Keratinocyte (primary cell): Measurements from ENCODE around the gene COMMD9. TPM values are rescaled to one million over a fixed set of nuclear protein-coding genes. Genes with fewer than 3 reads are reported as not detected.

ENCODE experiments used
- DNase-seq: peaks from one replicate; pipeline ENCODE4 v3.0.0-alpha.2; 2011; ENCODE audit warnings: low read depth, missing footprints, low spot score
- FAIRE-seq: peaks from 2 replicates; lab custom pipeline; 2011; peaks lifted over from hg19 to GRCh38; lab: Jason Lieb, UNC
- H2AFZ ChIP-seq: 2 replicates; pipeline ENCODE4 v1.6.0; 2012; ENCODE audit warnings: low read length, control low read depth, inconsistent platforms; ENCODE audit not compliant: control insufficient read depth
- H3K27ac ChIP-seq: 2 replicates; pipeline ENCODE4 v1.5.1; 2011; ENCODE audit warnings: low read length; ENCODE audit not compliant: control insufficient read depth, insufficient read depth
- H3K27me3 ChIP-seq: 3 replicates; pipeline ENCODE4 v1.6.0; 2011; ENCODE audit warnings: low read length; ENCODE audit not compliant: control insufficient read depth, insufficient read depth; ENCODE audit errors: extremely low read depth
- H3K36me3 ChIP-seq, 2 experiments: 2 replicates in 1 of 2; 3 replicates in 1 of 2; pipeline ENCODE4 v1.5.1; 2011; ENCODE audit warnings: low read length in 2 of 2, mild to moderate bottlenecking in 1 of 2; ENCODE audit not compliant: control insufficient read depth in 2 of 2, insufficient read depth in 2 of 2; ENCODE audit errors: extremely low read depth in 1 of 2
- H3K4me1 ChIP-seq: 3 replicates; pipeline ENCODE4 v1.5.1; 2011; ENCODE audit warnings: low read length; ENCODE audit not compliant: control insufficient read depth, insufficient read depth; ENCODE audit errors: extremely low read depth
- H3K4me2 ChIP-seq: 3 replicates; pipeline ENCODE4 v1.6.0; 2011; ENCODE audit warnings: low read depth, low read length; ENCODE audit not compliant: control insufficient read depth, insufficient read depth; ENCODE audit errors: extremely low read depth
- H3K4me3 ChIP-seq, 3 experiments: fragments of 200-600 bp in 1 of 3; sonication (generic) in 1 of 3; 2 replicates in 2 of 3; 3 replicates in 1 of 3; pipeline ENCODE4 v1.5.1; 2011 to 2016; ENCODE audit warnings: low read length in 3 of 3, mild to moderate bottlenecking in 3 of 3, control low read depth in 2 of 3, inconsistent platforms in 1 of 3, low read depth in 1 of 3, mixed read lengths in 1 of 3, mixed run types in 1 of 3, moderate library complexity in 1 of 3; ENCODE audit not compliant: control insufficient read depth in 2 of 3, insufficient read depth in 2 of 3; ENCODE audit errors: extremely low read depth in 1 of 3
- H3K79me2 ChIP-seq: 2 replicates; pipeline ENCODE4 v1.6.0; 2012; ENCODE audit warnings: low read length; ENCODE audit not compliant: control insufficient read depth, insufficient read depth
- H3K9ac ChIP-seq: 3 replicates; pipeline ENCODE4 v1.6.0; 2011; ENCODE audit warnings: low read length; ENCODE audit not compliant: control insufficient read depth, insufficient read depth; ENCODE audit errors: extremely low read depth
- H3K9me1 ChIP-seq: 3 replicates; pipeline ENCODE4 v1.6.0; 2011; ENCODE audit warnings: low read length; ENCODE audit not compliant: control insufficient read depth, insufficient read depth; ENCODE audit errors: extremely low read depth
- H3K9me3 ChIP-seq: 2 replicates; pipeline ENCODE4 v1.5.1; 2012; ENCODE audit warnings: low read depth, low read length; ENCODE audit not compliant: control insufficient read depth
- H4K20me1 ChIP-seq: 3 replicates; pipeline ENCODE4 v1.6.0; 2011; ENCODE audit warnings: low read length; ENCODE audit not compliant: control insufficient read depth, insufficient read depth; ENCODE audit errors: extremely low read depth
- CTCF ChIP-seq, 3 experiments: IDR thresholded peaks in 1 of 3; conservative IDR thresholded peaks in 1 of 3; optimal IDR thresholded peaks in 1 of 3; 2 replicates in 2 of 3; 3 replicates in 1 of 3; pipeline versions ENCODE3 to v1.5.1; 2011; ENCODE audit warnings: low read length in 3 of 3, mild to moderate bottlenecking in 3 of 3, moderate library complexity in 2 of 3, control low read depth in 1 of 3, inconsistent platforms in 1 of 3; ENCODE audit not compliant: insufficient read depth in 2 of 3; ENCODE audit errors: extremely low read depth in 1 of 3
- EZH2 ChIP-seq: IDR thresholded peaks from one replicate; pipeline ENCODE4 v1.6.1; 2012; ENCODE audit warnings: inconsistent platforms, mild to moderate bottlenecking, low read length, moderate library complexity
- dilution Hi-C: fragments of 300-500 bp; cut with MboI; formaldehyde crosslinking; loops from one replicate; pipeline ENCODE4 v1.7.0; 2020; ENCODE audit warnings: low sequenced_read_pairs; ENCODE audit not compliant: extremely low pct_ligation_motif_present
- polyA plus RNA-seq, 5 experiments: library from polyadenylated mRNA; depleted of rRNA in 3 of 5; stranded (reverse) in 3 of 5; stranded (forward) in 1 of 5; unstranded in 1 of 5; fragments of >200 nt; gene quantifications; 1 replicate in 1 of 5; 2 replicates in 3 of 5; 3 replicates in 1 of 5; pipeline versions ENCODE4 v1.2.1 to v1.2.3, GENCODE V29; 2011 to 2012; ENCODE audit warnings: missing spikeins in 2 of 5, low read depth in 1 of 5, low replicate concordance in 1 of 5

The COMMD9 gene
- polyA plus RNA-seq, 1 donor (not counting 4 experiments of a cell fraction or from before 2014, with no cell fraction given): 52.6 TPM

GRCh38 chr11:36229091-36229705 is 60.0 kb downstream of the COMMD9 start:
- Histone ChIP-seq H3K4me3 (no peak overlapping the region), H3K4me1 (no peaks in the 10 kb centered on the region), H3K4me2 (no peak overlapping the region), H3K27me3 (no peaks in the 10 kb centered on the region), H3K79me2 (no peaks in the 10 kb centered on the region), H4K20me1 (peaks cover 3% of the 10 kb centered on the region), H3K9ac (no peak overlapping the region), H3K27ac (no peak overlapping the region), H3K9me1 (no peaks in the 10 kb centered on the region), H2AFZ (no peak overlapping the region), H3K36me3 (peaks cover 3 to 5% of the 10 kb centered on the region in 2 experiments), H3K9me3 (no peaks in the 10 kb centered on the region)
- DNase-seq (no peak), FAIRE-seq (no peak)
- dilution Hi-C loops: no loop called here
- TF ChIP-seq CTCF (optimal IDR thresholded peaks at IDR 0.05 in 1 of 3, IDR thresholded peaks at IDR 0.05 in 1 of 3, conservative IDR thresholded peaks at IDR 0.05 in 1 of 3; ENCODE audit: extremely low read depth in 1 of 3, insufficient read depth in 2 of 3, low read length in 3 of 3) (no peak), EZH2 (no peak)

- Histone ChIP-seq H3K36me3 (peaks cover 3 to 5% of the 10 kb centered on the region in 2 experiments), H3K9me1 (no peaks in the 10 kb centered on the region), H3K27me3 (no peaks in the 10 kb centered on the region), H3K27ac (no peak overlapping the region), H3K4me2 (no peak overlapping the region), H3K9ac (no peak overlapping the region), H2AFZ (no peak overlapping the region), H3K4me1 (no peaks in the 10 kb centered on the region), H4K20me1 (peaks cover 3% of the 10 kb centered on the region), H3K9me3 (no peaks in the 10 kb centered on the region), H3K4me3 (no peak overlapping the region), H3K79me2 (no peaks in the 10 kb centered on the region)
- FAIRE-seq (no peak), DNase-seq (no peak)
- TF ChIP-seq EZH2: no peak
- no peak for TF ChIP-seq CTCF (optimal IDR thresholded peaks at IDR 0.05 in 1 of 3, IDR thresholded peaks at IDR 0.05 in 1 of 3, conservative IDR thresholded peaks at IDR 0.05 in 1 of 3; ENCODE audit: extremely low read depth in 1 of 3, insufficient read depth in 2 of 3, low read length in 3 of 3)
- dilution Hi-C loops: no loop called here
Observed at GRCh38 chr11:36228689-36229088, 60.5 kb downstream of the COMMD9 start.
